Mesothelial cell of epicardium (in vitro differentiated cells): ENCODE results near the gene RPP30. TPM values are rescaled to one million over a fixed set of nuclear protein-coding genes. Genes with fewer than 3 reads are reported as not detected.

Experiments
- DNase-seq, 2 experiments: peaks; one replicate each; pipeline ENCODE4 v3.0.0; 2021; ENCODE audit warnings: low spot score in 2 of 2; ENCODE audit not compliant: unreplicated experiment in 2 of 2
- H3K27ac Mint-ChIP-seq: 2 replicates; pipeline ENCODE4 v1.8.0; 2021; ENCODE audit warnings: mixed read lengths
- H3K27me3 Mint-ChIP-seq: 2 replicates; pipeline ENCODE4 v1.8.0; 2021; ENCODE audit warnings: low read depth, mixed read lengths
- H3K36me3 Mint-ChIP-seq: 2 replicates; pipeline ENCODE4 v1.8.0; 2021; ENCODE audit warnings: mixed read lengths
- H3K4me1 Mint-ChIP-seq: 2 replicates; pipeline ENCODE4 v1.8.0; 2021; ENCODE audit warnings: mixed read lengths
- H3K4me3 Mint-ChIP-seq: 2 replicates; pipeline ENCODE4 v1.8.0; 2021; ENCODE audit warnings: mild to moderate bottlenecking, moderate library complexity, mixed read lengths
- H3K9me3 Mint-ChIP-seq: 2 replicates; pipeline ENCODE4 v1.8.0; 2021; ENCODE audit warnings: mixed read lengths
- CTCF ChIP-seq: fragments of 200-600 bp; sonication (generic); IDR thresholded peaks from one replicate; pipeline ENCODE4 v1.5.0; 2021; ENCODE audit warnings: antibody characterized with exemption; ENCODE audit not compliant: unreplicated experiment
- total RNA-seq: library from RNA; stranded (reverse); gene quantifications from 3 replicates; pipeline ENCODE4 v1.2.1, GENCODE V29; 2021

The RPP30 gene
- total RNA-seq, 1 donor from 2014 or later = 35.4 TPM

- TF ChIP-seq CTCF = no peak
- H3K27ac Mint-ChIP-seq = peak overlapping the region; percentile 96
- DNase-seq = peak; percentile 30 to 65
These were observed 59.4 kb downstream of the RPP30 start for GRCh38 chr10:90930971-90931871.

GRCh38 chr10:90935581-90936275 lies 64.0 kb downstream of the RPP30 start:
- DNase-seq = no peak
- Mint-ChIP-seq H3K9me3 (no peaks in the 10 kb centered on the region), H3K4me1 (peaks cover 28% of the 10 kb centered on the region), H3K27ac (peak overlapping the region; percentile 77), H3K36me3 (no peaks in the 10 kb centered on the region), H3K4me3 (no peak overlapping the region), H3K27me3 (no peaks in the 10 kb centered on the region)
- TF ChIP-seq CTCF = no peak

More at GRCh38 chr10:90930971-90931871, 59.4 kb downstream of the RPP30 start:
- Mint-ChIP-seq H3K36me3 (no peaks in the 10 kb centered on the region), H3K9me3 (no peaks in the 10 kb centered on the region), H3K4me3 (no peak overlapping the region), H3K27me3 (no peaks in the 10 kb centered on the region), H3K4me1 (peaks cover 44% of the 10 kb centered on the region)

GRCh38 chr10:90936276-90936659 lies 64.5 kb downstream of the RPP30 start:
- no peak for TF ChIP-seq CTCF
- Mint-ChIP-seq H3K27me3 (no peaks in the 10 kb centered on the region), H3K4me3 (no peak overlapping the region), H3K9me3 (no peaks in the 10 kb centered on the region), H3K27ac (peak overlapping the region; percentile 77), H3K4me1 (peaks cover 22% of the 10 kb centered on the region), H3K36me3 (no peaks in the 10 kb centered on the region)
- DNase-seq = no peak

- H3K36me3 Mint-ChIP-seq = no peaks in the 10 kb centered on the region
- no peaks in the 10 kb centered on the region for H3K27me3 Mint-ChIP-seq
- H3K9me3 Mint-ChIP-seq = no peaks in the 10 kb centered on the region
- H3K27ac Mint-ChIP-seq = no peak overlapping the region
- no peak overlapping the region for H3K4me3 Mint-ChIP-seq
- TF ChIP-seq CTCF = no peak
- no peak for DNase-seq
- peaks cover 18% of the 10 kb centered on the region for H3K4me1 Mint-ChIP-seq
These were observed 66.0 kb downstream of the RPP30 start for GRCh38 chr10:90937645-90938258.

- no peak for TF ChIP-seq CTCF
- no peaks in the 10 kb centered on the region for H3K27me3 Mint-ChIP-seq
- no peak overlapping the region for H3K4me3 Mint-ChIP-seq
- no peak for DNase-seq
- H3K27ac Mint-ChIP-seq = no peak overlapping the region
- H3K4me1 Mint-ChIP-seq = peaks cover 18% of the 10 kb centered on the region
- H3K36me3 Mint-ChIP-seq = no peaks in the 10 kb centered on the region
- no peaks in the 10 kb centered on the region for H3K9me3 Mint-ChIP-seq
These were observed 67.3 kb downstream of the RPP30 start for GRCh38 chr10:90939116-90939515.
